Bronchial epithelial cell (primary cell): Measurements from ENCODE around the gene TAF12. TPM values are rescaled to one million over a fixed set of nuclear protein-coding genes. Genes with fewer than 3 reads are reported as not detected.
"Not testable (repeated sequence)": the region's sequence is repeated elsewhere in the genome, so short reads cannot be mapped to it uniquely, and the experiment has no call there.

Experiments
- DNase-seq: peaks from one replicate; pipeline ENCODE4 v3.0.0-alpha.2; 2010; ENCODE audit warnings: low read depth
- FAIRE-seq: peaks from 2 replicates; lab custom pipeline; 2011; peaks lifted over from hg19 to GRCh38; lab: Jason Lieb, UNC
- H3K27me3 ChIP-seq: 2 replicates; pipeline ENCODE4 v1.5.1; 2011; ENCODE audit warnings: low read length; ENCODE audit not compliant: control insufficient read depth, insufficient read depth
- H3K36me3 ChIP-seq: 2 replicates; pipeline ENCODE4 v1.5.1; 2011; ENCODE audit warnings: low read length; ENCODE audit not compliant: control insufficient read depth, insufficient read depth
- H3K4me3 ChIP-seq: 2 replicates; pipeline ENCODE4 v1.5.1; 2011; ENCODE audit warnings: mild to moderate bottlenecking, low read depth, low read length, control low read depth
- total RNA-seq: library from RNA; depleted of rRNA; stranded (reverse); fragments of >200 nt; gene quantifications from 2 replicates; pipeline ENCODE4 v1.2.1, GENCODE V29; 2014
- TF ChIP-seq, protein P1 (sequence below): IDR thresholded peaks from 2 replicates; pipeline ENCODE4 v1.5.1; 2011; ENCODE audit warnings: mild to moderate bottlenecking, moderate library complexity, low read length, control low read depth, inconsistent platforms; ENCODE audit not compliant: insufficient read depth, severe bottlenecking

The TAF12 gene
- total RNA-seq, 1 donor from 2014 or later: 55.8 TPM

DNA sequence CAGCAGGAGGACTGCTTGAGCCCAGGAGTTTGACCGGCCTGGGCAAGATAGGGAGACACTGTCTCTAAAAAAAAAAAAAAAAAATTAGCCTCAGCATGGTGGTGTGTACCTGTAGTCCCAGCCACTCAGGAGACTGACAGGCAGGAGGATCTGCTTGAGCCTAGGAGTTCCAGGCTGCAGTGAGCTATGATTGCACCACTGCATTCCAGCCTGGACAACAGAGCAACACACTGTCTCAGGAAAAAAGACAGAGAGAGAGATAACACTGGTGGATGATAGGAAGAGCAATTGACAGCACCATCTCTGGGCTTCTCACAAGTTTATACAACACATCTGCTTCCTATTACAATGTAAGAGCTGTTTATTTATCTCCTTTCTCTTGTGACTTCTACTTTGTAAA lies 3.2 kb upstream of the TAF12 start:
- DNase-seq (no peak), FAIRE-seq (no peak)
- Histone ChIP-seq H3K4me3 (no peak overlapping the region), H3K36me3 (no peaks in the 10 kb centered on the region), H3K27me3 (no peaks in the 10 kb centered on the region)
- TF ChIP-seq, protein P1, sequence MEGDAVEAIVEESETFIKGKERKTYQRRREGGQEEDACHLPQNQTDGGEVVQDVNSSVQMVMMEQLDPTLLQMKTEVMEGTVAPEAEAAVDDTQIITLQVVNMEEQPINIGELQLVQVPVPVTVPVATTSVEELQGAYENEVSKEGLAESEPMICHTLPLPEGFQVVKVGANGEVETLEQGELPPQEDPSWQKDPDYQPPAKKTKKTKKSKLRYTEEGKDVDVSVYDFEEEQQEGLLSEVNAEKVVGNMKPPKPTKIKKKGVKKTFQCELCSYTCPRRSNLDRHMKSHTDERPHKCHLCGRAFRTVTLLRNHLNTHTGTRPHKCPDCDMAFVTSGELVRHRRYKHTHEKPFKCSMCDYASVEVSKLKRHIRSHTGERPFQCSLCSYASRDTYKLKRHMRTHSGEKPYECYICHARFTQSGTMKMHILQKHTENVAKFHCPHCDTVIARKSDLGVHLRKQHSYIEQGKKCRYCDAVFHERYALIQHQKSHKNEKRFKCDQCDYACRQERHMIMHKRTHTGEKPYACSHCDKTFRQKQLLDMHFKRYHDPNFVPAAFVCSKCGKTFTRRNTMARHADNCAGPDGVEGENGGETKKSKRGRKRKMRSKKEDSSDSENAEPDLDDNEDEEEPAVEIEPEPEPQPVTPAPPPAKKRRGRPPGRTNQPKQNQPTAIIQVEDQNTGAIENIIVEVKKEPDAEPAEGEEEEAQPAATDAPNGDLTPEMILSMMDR: no peak

DNA sequence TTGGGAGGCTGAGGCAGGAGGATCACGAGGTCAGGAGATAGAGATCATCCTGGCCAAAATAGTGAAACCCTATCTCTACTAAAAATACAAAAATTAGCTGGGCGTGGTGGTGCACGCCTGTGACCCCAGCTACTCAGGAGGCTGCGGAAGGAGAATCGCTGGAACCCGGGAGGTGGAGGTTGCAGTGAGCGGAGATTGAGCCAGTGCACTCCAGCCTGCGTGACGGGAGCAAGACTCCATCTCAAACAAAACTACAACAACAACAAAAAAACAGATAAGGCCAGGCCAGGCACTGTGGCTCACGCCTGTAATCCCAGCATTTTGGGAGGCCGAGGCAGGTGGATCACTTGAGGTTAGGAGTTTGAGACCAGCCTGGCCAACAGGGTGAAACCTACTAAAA lies 2.5 kb upstream of the TAF12 start:
- DNase-seq, H3K27me3 ChIP-seq, H3K4me3 ChIP-seq, FAIRE-seq, H3K36me3 ChIP-seq: not testable (repeated sequence)

DNA sequence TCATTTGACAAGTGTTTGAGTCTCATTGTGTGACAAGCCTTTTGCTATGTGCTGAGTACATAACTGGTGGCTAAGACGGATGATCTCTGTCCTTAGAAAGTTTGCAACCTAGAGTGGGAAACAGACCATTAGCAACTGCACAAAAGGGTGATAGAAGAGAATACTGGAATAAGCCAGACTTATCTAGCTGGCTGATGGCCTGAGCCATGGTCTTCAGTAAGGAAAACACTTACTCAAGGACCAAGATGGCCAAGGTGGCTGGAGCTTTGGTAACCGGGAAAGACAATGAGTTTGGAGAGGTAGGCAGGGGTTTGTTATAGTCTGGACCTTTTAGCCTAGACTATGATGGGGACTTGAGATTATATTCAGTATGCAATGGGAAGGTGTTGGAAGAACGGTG lies 1.6 kb upstream of the TAF12 start:
- TF ChIP-seq, protein P1: no peak
- FAIRE-seq: no peak
- no peak for DNase-seq
- Histone ChIP-seq H3K4me3 (no peak overlapping the region), H3K27me3 (no peaks in the 10 kb centered on the region), H3K36me3 (no peaks in the 10 kb centered on the region)

DNA sequence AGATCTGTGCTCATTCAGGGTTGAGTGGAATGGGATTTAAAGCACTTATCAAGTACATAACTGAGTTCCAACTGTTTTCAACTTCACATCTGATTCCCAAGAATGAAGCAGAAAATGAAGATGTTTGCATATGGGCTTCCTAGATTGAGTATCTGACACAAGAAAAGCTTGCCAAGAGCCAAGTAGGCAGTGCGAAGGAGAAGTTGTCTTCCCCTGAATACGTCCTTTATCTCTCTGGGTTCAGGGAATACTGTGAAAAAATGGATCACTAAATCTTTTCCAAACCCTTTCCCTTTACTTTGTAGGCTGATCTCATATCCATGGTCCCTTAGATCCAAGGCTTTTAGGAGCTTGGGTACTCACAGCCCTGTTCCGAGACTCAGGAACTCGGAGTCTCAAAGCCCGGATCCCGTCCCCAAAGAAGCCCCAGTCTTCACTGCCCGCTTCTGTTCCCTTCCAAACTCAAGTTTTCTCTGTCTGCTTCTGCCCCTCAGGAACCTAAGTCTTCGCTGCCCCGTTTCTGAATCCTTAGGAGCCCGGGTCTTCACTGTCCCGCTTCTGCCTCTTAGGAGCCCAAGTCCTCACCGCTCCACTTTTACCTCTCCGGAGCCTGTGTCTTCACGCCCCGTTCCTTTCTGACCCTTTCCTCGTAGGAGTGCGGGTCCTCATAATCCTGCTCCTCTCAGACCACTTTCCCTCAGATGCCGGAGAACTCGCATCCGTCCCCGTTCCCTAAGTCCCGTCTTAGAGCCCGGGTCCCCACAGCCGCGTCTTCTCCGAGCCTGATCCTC lies 616 bp downstream of the TAF12 start:
- DNase-seq: peak; percentile 24
- no peak for FAIRE-seq

DNA sequence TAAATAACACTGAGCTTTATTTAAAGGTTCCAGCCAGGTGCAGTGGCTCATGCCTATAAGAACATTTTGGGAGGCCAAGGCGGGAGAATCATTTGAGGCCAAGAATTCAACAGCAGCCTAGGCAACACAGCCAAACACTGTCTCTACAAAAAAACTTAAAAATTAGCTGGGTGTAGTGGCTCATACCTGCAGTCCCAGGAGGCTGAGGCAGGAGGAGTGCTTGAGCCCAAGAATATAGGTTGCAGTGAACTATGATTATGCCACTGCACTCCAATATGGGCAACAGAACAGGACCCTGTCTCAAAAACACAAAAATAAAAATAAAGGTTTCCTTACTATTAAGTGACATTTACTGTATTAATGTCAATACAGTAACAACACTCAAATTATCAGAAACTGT lies 2.1 kb downstream of the TAF12 start:
- H3K36me3 ChIP-seq: no peaks in the 10 kb centered on the region
- no peaks in the 10 kb centered on the region for H3K27me3 ChIP-seq
- DNase-seq: peak; percentile 47
- no peak for FAIRE-seq
- TF ChIP-seq, protein P1: peak; percentile 56
- H3K4me3 ChIP-seq: no peak overlapping the region

More for the DNA sequence above, 616 bp downstream of the TAF12 start:
- Histone ChIP-seq H3K27me3 (no peaks in the 10 kb centered on the region), H3K36me3 (no peaks in the 10 kb centered on the region), H3K4me3 (peak overlapping the region; percentile 95)
- TF ChIP-seq, protein P1: no peak

DNA sequence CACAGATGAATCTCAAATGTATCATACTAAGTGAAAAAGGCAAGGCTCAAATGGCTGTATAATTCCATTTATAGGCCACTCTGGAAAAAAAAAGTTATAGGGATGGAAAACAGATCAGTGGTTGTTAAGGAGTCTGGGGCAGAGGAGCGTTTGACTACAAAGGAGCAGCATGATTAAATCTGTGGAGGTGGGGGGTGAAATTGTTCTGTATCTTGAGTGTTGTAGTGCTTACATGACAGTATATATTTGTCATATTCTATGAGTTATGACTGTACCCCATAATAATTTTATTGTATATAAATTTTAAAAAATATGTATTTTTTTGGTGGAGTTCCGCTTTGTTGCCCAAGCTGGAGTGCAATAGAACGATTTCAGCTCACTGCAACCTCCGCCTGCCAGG lies 10.3 kb downstream of the TAF12 start:
- TF ChIP-seq, protein P1: no peak
- FAIRE-seq: no peak
- no peaks in the 10 kb centered on the region for H3K36me3 ChIP-seq
- H3K4me3 ChIP-seq: no peak overlapping the region
- no peaks in the 10 kb centered on the region for H3K27me3 ChIP-seq
- no peak for DNase-seq
